ENCODE data around the gene THTPA.

GRCh38 chr14:23572836-23573235 lies 16.8 kb downstream of the THTPA start:
- TF ChIP-seq CTCF (IDR thresholded peaks at IDR 0.05) (no peak), POLR2A (IDR thresholded peaks at IDR 0.05) (no peak)

All from uterus (tissue), 2 donors.